ENCODE data around the gene AVPI1.
"Not testable (repeated sequence)": the region's sequence is repeated elsewhere in the genome, so short reads cannot be mapped to it uniquely, and the experiment has no call there.

Gene AVPI1

GRCh38 chr10:97642471-97643159 lies 44.4 kb downstream of the AVPI1 start:
- not testable (repeated sequence) for H3K36me3 ChIP-seq (ENCODE audit: control insufficient read depth, insufficient read depth, low read length); H3K9ac ChIP-seq (ENCODE audit: low read length); H3K27me3 ChIP-seq (ENCODE audit: control insufficient read depth, insufficient read depth, low read length); H3K4me3 ChIP-seq (ENCODE audit: low read length); H3K9me3 ChIP-seq (ENCODE audit: control insufficient read depth, low read length); H3K4me1 ChIP-seq (ENCODE audit: control insufficient read depth, insufficient read depth, low read length)

GRCh38 chr10:97640868-97641811 lies 45.9 kb downstream of the AVPI1 start:
- Histone ChIP-seq H3K9me3 (ENCODE audit: control insufficient read depth, low read length) (no peaks in the 10 kb centered on the region), H3K4me3 (ENCODE audit: low read length) (peak overlapping the region; percentile 42), H3K4me1 (ENCODE audit: control insufficient read depth, insufficient read depth, low read length) (no peaks in the 10 kb centered on the region), H3K36me3 (ENCODE audit: control insufficient read depth, insufficient read depth, low read length) (no peaks in the 10 kb centered on the region), H3K27me3 (ENCODE audit: control insufficient read depth, insufficient read depth, low read length) (no peaks in the 10 kb centered on the region), H3K9ac (ENCODE audit: low read length) (peak overlapping the region; percentile 87)

GRCh38 chr10:97640174-97640867 lies 46.7 kb downstream of the AVPI1 start, which contains the start of gene PI4K2A:
Gene PI4K2A (plus strand): TSS chr10:97640671. CDS start chr10:97640743, 72 bp downstream.
- no peaks in the 10 kb centered on the region for H3K9me3 ChIP-seq (ENCODE audit: control insufficient read depth, low read length)
- no peaks in the 10 kb centered on the region for H3K36me3 ChIP-seq (ENCODE audit: control insufficient read depth, insufficient read depth, low read length)
- peak within 1 kb of the TSS; percentile 87 for H3K9ac ChIP-seq (ENCODE audit: low read length)
- no peaks in the 10 kb centered on the region for H3K27me3 ChIP-seq (ENCODE audit: control insufficient read depth, insufficient read depth, low read length)
- no peaks in the 10 kb centered on the region for H3K4me1 ChIP-seq (ENCODE audit: control insufficient read depth, insufficient read depth, low read length)
- H3K4me3 ChIP-seq (ENCODE audit: low read length): peak within 1 kb of the TSS; percentile 42

- H3K9ac ChIP-seq (ENCODE audit: low read length); H3K36me3 ChIP-seq (ENCODE audit: control insufficient read depth, insufficient read depth, low read length); H3K4me3 ChIP-seq (ENCODE audit: low read length); H3K4me1 ChIP-seq (ENCODE audit: control insufficient read depth, insufficient read depth, low read length); H3K27me3 ChIP-seq (ENCODE audit: control insufficient read depth, insufficient read depth, low read length); H3K9me3 ChIP-seq (ENCODE audit: control insufficient read depth, low read length): not testable (repeated sequence)
These were observed 48.0 kb downstream of the AVPI1 start for GRCh38 chr10:97639090-97639489.

- Histone ChIP-seq H3K9ac (ENCODE audit: low read length) (no peak overlapping the region), H3K36me3 (ENCODE audit: control insufficient read depth, insufficient read depth, low read length) (no peaks in the 10 kb centered on the region), H3K27me3 (ENCODE audit: control insufficient read depth, insufficient read depth, low read length) (no peaks in the 10 kb centered on the region), H3K9me3 (ENCODE audit: control insufficient read depth, low read length) (no peaks in the 10 kb centered on the region), H3K4me1 (ENCODE audit: control insufficient read depth, insufficient read depth, low read length) (no peaks in the 10 kb centered on the region), H3K4me3 (ENCODE audit: low read length) (no peak overlapping the region)
These were observed 51.5 kb downstream of the AVPI1 start for GRCh38 chr10:97635577-97635976.

- no peaks in the 10 kb centered on the region for H3K4me1 ChIP-seq (ENCODE audit: control insufficient read depth, insufficient read depth, low read length)
These were observed 53.1 kb downstream of the AVPI1 start for GRCh38 chr10:97633921-97634320.

GRCh38 chr10:97632949-97633884 lies 53.8 kb downstream of the AVPI1 start, which contains the start of gene MORN4:
Gene MORN4 (minus strand): TSS chr10:97633500. CDS start chr10:97619653, 13,847 bp downstream.
- Histone ChIP-seq H3K27me3 (ENCODE audit: control insufficient read depth, insufficient read depth, low read length) (no peaks in the 10 kb centered on the region), H3K9ac (ENCODE audit: low read length) (peak within 1 kb of the TSS; percentile 71)

More at GRCh38 chr10:97633921-97634320, 53.1 kb downstream of the AVPI1 start:
- H3K27me3 ChIP-seq (ENCODE audit: control insufficient read depth, insufficient read depth, low read length): no peaks in the 10 kb centered on the region
- H3K4me3 ChIP-seq (ENCODE audit: low read length): peak overlapping the region; percentile 94
- no peaks in the 10 kb centered on the region for H3K36me3 ChIP-seq (ENCODE audit: control insufficient read depth, insufficient read depth, low read length)
- no peaks in the 10 kb centered on the region for H3K9me3 ChIP-seq (ENCODE audit: control insufficient read depth, low read length)
- peak overlapping the region; percentile 71 for H3K9ac ChIP-seq (ENCODE audit: low read length)

GRCh38 chr10:97631098-97631497 lies 55.9 kb downstream of the AVPI1 start:
- Histone ChIP-seq H3K36me3 (ENCODE audit: control insufficient read depth, insufficient read depth, low read length) (no peaks in the 10 kb centered on the region), H3K9ac (ENCODE audit: low read length) (no peak overlapping the region), H3K9me3 (ENCODE audit: control insufficient read depth, low read length) (no peaks in the 10 kb centered on the region), H3K4me3 (ENCODE audit: low read length) (no peak overlapping the region), H3K4me1 (ENCODE audit: control insufficient read depth, insufficient read depth, low read length) (no peaks in the 10 kb centered on the region), H3K27me3 (ENCODE audit: control insufficient read depth, insufficient read depth, low read length) (no peaks in the 10 kb centered on the region)

More at GRCh38 chr10:97632949-97633884, 53.8 kb downstream of the AVPI1 start, which contains the start of gene MORN4:
- Histone ChIP-seq H3K36me3 (ENCODE audit: control insufficient read depth, insufficient read depth, low read length) (no peaks in the 10 kb centered on the region), H3K9me3 (ENCODE audit: control insufficient read depth, low read length) (no peaks in the 10 kb centered on the region), H3K4me1 (ENCODE audit: control insufficient read depth, insufficient read depth, low read length) (no peaks in the 10 kb centered on the region), H3K4me3 (ENCODE audit: low read length) (peak within 1 kb of the TSS; percentile 94)

- Histone ChIP-seq H3K9ac (ENCODE audit: low read length) (no peak overlapping the region), H3K27me3 (ENCODE audit: control insufficient read depth, insufficient read depth, low read length) (no peaks in the 10 kb centered on the region), H3K4me1 (ENCODE audit: control insufficient read depth, insufficient read depth, low read length) (no peaks in the 10 kb centered on the region), H3K4me3 (ENCODE audit: low read length) (no peak overlapping the region), H3K9me3 (ENCODE audit: control insufficient read depth, low read length) (no peaks in the 10 kb centered on the region), H3K36me3 (ENCODE audit: control insufficient read depth, insufficient read depth, low read length) (no peaks in the 10 kb centered on the region)
These were observed 57.8 kb downstream of the AVPI1 start for GRCh38 chr10:97629289-97629688.

- no peaks in the 10 kb centered on the region for H3K36me3 ChIP-seq (ENCODE audit: control insufficient read depth, insufficient read depth, low read length)
- H3K4me3 ChIP-seq (ENCODE audit: low read length): no peak overlapping the region
- H3K9ac ChIP-seq (ENCODE audit: low read length): no peak overlapping the region
These were observed 58.8 kb downstream of the AVPI1 start for GRCh38 chr10:97628228-97628627.

GRCh38 chr10:97627731-97628130 lies 59.3 kb downstream of the AVPI1 start:
- H3K36me3 ChIP-seq (ENCODE audit: control insufficient read depth, insufficient read depth, low read length): no peaks in the 10 kb centered on the region
- H3K4me3 ChIP-seq (ENCODE audit: low read length): no peak overlapping the region
- no peaks in the 10 kb centered on the region for H3K9me3 ChIP-seq (ENCODE audit: control insufficient read depth, low read length)
- H3K27me3 ChIP-seq (ENCODE audit: control insufficient read depth, insufficient read depth, low read length): no peaks in the 10 kb centered on the region
- no peak overlapping the region for H3K9ac ChIP-seq (ENCODE audit: low read length)
- no peaks in the 10 kb centered on the region for H3K4me1 ChIP-seq (ENCODE audit: control insufficient read depth, insufficient read depth, low read length)

More at GRCh38 chr10:97628228-97628627, 58.8 kb downstream of the AVPI1 start:
- Histone ChIP-seq H3K27me3 (ENCODE audit: control insufficient read depth, insufficient read depth, low read length) (no peaks in the 10 kb centered on the region), H3K4me1 (ENCODE audit: control insufficient read depth, insufficient read depth, low read length) (no peaks in the 10 kb centered on the region), H3K9me3 (ENCODE audit: control insufficient read depth, low read length) (no peaks in the 10 kb centered on the region)
